ENCODE measurements around the gene GAP43. TPM values are rescaled to one million over a fixed set of nuclear protein-coding genes. Genes with fewer than 3 reads are reported as not detected.
"Not testable (repeated sequence)": the region's sequence is repeated elsewhere in the genome, so short reads cannot be mapped to it uniquely, and the experiment has no call there.

Gene GAP43
- total RNA-seq, 1 donor from 2014 or later = not detected

GRCh38 chr3:115697263-115698053 lies 74.1 kb downstream of the GAP43 start:
- DNase-seq (ENCODE audit: low spot score) = no peak

DNA sequence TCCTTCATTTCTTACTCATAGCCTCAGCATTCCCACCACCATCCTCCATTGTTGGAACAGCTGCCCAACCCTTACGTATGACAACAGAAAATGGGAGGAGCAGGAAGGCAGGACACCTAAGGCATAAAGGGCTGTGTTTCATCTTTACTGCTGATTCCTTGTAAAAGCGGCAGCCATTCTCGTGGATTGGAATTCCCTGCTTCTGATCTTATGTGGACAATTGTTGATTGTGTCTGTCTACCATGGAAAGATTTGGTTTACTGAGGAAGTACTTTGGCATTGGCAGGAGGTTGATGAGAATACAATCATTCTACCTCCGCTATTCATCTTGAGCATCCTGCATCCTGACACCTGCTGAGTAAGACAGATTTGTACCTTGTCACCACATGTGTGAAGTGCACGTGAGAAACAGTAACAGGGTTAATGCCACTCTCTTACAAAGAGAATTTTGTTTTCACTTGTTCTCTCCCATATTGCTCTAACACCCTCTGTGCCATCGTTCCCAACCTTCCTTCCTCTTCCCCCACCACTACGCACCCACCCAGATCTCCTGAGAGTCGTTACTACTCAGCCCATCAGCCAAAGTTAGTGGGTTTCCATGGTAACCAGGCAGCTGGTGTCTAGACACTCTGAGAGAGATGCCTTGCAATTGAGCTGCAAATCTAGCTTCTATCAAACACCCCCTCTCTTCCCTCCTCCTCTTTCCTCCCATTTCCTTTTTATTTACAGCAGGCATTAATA lies 75.7 kb downstream of the GAP43 start:
- no peak for DNase-seq (ENCODE audit: low spot score)

GRCh38 chr3:115699706-115700105 lies 76.4 kb downstream of the GAP43 start:
- no peak for DNase-seq (ENCODE audit: low spot score)

- no peak for DNase-seq (ENCODE audit: low spot score)
Measured at GRCh38 chr3:115702598-115702997, 79.3 kb downstream of the GAP43 start.

- DNase-seq (ENCODE audit: low spot score) = no peak
Measured at GRCh38 chr3:115704661-115705338, 81.5 kb downstream of the GAP43 start.

DNA sequence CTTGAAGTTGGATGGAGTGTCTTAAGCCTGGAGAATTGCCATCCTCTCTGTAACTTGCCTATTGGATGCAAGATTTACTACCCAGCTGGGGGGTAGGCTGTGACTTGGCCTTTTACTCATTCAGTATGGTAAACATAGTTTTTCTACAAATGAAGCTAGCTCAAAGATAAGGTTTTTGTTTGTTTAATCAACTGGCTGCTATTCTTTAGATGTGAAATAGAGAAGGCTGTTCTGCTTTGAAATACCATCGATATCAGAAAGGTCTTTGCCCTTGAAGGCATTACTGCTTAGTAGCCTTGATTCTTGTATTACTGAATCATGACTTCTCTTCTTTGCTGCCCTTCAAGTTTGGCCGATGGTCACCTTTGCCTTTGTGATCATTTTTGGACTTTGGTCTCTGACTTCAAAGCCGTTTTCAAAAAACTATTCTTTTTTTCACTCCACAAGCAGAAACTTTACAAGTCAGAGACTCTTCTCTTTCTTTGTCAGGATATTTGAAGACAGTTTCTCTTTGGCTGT lies 83.1 kb downstream of the GAP43 start:
- no peak for DNase-seq (ENCODE audit: low spot score)

GRCh38 chr3:115708540-115708939 lies 85.2 kb downstream of the GAP43 start:
- DNase-seq (ENCODE audit: low spot score) = no peak

GRCh38 chr3:115709093-115709492 lies 85.8 kb downstream of the GAP43 start:
- DNase-seq (ENCODE audit: low spot score) = no peak

GRCh38 chr3:115709931-115710330 lies 86.6 kb downstream of the GAP43 start:
- no peak for DNase-seq (ENCODE audit: low spot score)

GRCh38 chr3:115710799-115711198 lies 87.5 kb downstream of the GAP43 start:
- no peak for DNase-seq (ENCODE audit: low spot score)

- DNase-seq (ENCODE audit: low spot score) = no peak
Measured at GRCh38 chr3:115712871-115713270, 89.6 kb downstream of the GAP43 start.

DNA sequence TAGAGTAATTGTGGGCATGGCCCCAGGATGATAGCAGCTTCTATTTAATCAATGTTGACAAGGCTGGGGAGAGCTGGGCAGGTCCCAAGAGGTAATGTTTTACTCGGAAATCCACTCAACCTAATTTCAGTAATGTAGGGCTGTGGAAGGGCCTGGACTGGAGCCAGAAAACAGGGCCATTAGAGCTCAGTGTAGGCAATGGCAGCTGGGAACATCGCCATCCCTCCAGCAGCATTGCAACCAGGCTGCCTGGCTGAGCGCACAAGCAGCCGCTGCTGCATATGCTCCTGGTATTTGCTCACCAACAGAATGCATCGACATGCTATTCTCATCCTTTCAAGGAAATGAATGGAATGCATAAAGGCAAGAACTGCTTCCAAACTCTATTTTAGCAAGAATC lies 90.0 kb downstream of the GAP43 start:
- DNase-seq (ENCODE audit: low spot score) = no peak

- no peak for DNase-seq (ENCODE audit: low spot score)
Measured at GRCh38 chr3:115715241-115715745, 92.0 kb downstream of the GAP43 start.

- no peak for DNase-seq (ENCODE audit: low spot score)
Measured at GRCh38 chr3:115720983-115721382, 97.7 kb downstream of the GAP43 start.

DNA sequence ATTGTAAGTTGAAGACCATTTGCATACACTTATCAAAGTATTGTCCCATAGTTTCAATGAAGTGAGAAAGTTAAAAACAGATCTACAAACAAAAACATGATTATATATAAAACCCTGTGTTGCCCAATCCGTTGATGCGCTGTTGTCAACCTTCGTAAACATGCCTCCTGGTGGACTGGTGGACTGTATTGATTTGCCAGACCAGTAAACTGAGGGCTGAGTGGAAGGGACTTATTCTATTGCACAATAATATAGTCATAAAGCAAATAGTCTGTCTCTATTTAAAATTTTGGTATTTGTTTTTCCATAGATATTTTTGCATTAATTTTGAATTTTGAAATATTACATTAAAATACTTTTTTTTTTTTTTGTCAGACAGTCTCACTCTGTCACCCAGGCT lies 102.5 kb downstream of the GAP43 start:
- DNase-seq (ENCODE audit: low spot score) = no peak

GRCh38 chr3:115727135-115727534 lies 103.8 kb downstream of the GAP43 start:
- no peak for DNase-seq (ENCODE audit: low spot score)

DNA sequence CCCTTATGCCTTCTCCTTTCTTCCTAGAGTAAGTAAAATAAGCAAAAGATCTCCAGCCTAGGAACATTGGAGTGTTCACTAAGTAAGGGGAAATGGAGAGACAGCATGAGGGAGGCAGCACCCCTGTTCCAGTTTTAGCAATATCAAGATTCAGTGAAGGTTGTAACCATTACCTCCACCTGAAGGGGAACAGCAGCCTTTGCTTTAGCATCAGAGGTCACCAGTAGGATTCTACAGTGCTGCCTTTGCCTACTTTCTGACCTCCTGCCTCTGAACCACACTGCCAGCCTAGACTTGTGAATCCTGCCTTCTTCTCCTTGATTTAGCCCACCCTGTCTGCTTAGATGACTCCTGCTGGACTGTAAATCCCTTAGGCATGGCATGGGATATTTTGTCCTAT lies 104.7 kb downstream of the GAP43 start:
- DNase-seq (ENCODE audit: low spot score) = no peak

DNA sequence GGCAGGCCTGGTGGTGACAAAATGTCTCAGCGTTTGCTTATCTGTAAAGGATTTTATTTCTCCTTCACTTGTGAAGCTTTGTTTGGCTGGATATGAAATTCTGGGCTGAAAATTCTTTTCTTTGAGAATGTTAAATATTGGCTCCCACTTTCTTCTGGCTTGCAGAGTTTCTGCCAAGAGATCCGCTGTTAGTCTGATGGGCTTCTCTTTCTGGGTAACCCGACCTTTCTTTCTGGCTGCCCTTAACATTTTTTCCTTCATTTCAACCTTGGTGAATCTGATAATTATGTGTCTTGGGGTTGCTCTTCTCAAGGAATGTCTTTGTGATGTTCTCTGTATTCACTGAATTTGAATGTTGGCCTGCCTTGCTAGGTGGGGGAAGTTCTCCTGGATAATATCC lies 113.0 kb downstream of the GAP43 start:
- not testable (repeated sequence) for DNase-seq (ENCODE audit: low spot score)

DNA sequence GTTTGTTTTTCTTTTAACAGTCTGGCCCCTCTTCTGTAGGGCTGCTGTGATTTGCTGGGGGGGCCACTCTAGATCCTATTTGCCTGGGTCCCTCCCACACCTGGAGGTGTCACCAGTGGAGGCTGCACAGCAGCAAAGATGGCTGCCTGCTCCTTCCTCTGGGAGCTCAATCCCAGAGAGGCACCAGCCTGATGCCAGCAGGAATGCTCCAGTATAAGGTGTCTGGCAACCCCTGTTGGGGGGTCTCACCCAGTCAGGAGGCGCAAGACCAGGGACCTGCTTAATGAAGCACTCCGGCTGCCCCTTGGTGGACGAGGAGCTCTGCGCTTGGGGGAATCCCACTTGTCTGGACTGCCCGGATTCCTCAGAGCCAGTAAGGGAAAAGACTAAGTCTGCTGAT lies 118.3 kb downstream of the GAP43 start:
- DNase-seq (ENCODE audit: low spot score) = no peak

DNA sequence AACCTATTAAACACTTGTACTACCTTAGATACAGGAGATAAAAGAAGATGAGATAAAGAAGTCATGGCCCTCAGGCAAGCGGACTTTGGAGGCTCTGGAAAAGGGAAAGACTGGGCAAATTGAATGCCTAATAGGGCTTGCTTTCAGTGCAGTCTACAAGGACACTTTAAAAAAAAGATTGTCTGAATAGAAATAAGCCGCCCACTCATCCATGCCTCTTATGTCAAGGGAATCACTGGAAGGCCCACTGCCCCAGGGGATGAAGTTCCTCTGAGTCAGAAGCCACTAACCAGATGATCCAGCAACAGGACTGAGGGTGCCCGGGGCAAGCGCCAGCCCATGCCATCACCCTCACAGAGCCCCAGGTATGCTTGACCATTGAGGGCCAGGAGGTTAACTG lies 121.2 kb downstream of the GAP43 start:
- not testable (repeated sequence) for DNase-seq (ENCODE audit: low spot score)

GRCh38 chr3:115752978-115753377 lies 129.7 kb downstream of the GAP43 start:
- DNase-seq (ENCODE audit: low spot score) = not testable (repeated sequence)

- no peak for DNase-seq (ENCODE audit: low spot score)
Measured at GRCh38 chr3:115758076-115758763, 134.9 kb downstream of the GAP43 start.
